Smooth muscle cell of bladder (primary cell): ENCODE results near the gene PRAMEF27. TPM values are rescaled to one million over a fixed set of nuclear protein-coding genes. Genes with fewer than 3 reads are reported as not detected.

Source experiments
- total RNA-seq: library from RNA; depleted of rRNA; stranded (reverse); fragments of >200 nt; gene quantifications from 2 replicates; pipeline ENCODE4 v1.2.3, GENCODE V29; 2014

Gene PRAMEF27
- total RNA-seq: not detected in 2 replicates

DNA sequence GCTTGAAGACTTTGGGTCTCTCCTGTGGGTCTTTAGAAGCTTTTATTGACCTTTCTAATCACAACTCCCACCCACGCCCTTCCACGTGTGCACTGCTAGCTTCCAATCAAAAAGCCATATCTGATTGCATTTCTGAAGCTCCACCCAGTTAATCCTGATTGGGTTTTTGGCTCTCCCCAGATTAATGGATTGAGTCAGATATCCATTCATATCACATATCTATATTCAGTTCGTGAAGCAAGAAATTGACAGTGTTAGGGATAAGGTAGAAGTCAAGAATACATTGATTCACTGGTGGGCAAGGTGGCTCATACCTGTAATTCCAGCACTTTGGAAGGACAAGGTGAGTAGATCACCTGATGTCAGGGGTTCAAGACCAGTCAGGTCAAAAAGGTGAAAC, at the start of gene PRAMEF27:
PRAMEF27 (minus strand) TSS at position 101 of the 400 bp plus-strand sequence. CDS start 2,916 bp downstream, outside the sequence.

GRCh38 chr1:13070474-13070873, 14.1 kb upstream of the PRAMEF27 start, which contains the start of gene PRAMEF25:
PRAMEF25 (plus strand) TSS chr1:13070774; CDS start chr1:13073694, 2,920 bp downstream.

Other genes with a start within 250 kb of the PRAMEF27 start
- gene PRAMEF11, start 225.2 kb downstream of the PRAMEF27 start, total RNA-seq: not detected in 2 replicates
- gene HNRNPCL1, start 207.9 kb downstream of the PRAMEF27 start, total RNA-seq: not detected in 2 replicates
- gene PRAMEF2, start 199.5 kb downstream of the PRAMEF27 start, total RNA-seq: not detected in 2 replicates
- not detected in 2 replicates for gene PRAMEF4, start 170.4 kb downstream of the PRAMEF27 start, total RNA-seq
- gene PRAMEF10, start 158.3 kb downstream of the PRAMEF27 start, total RNA-seq: not detected in 2 replicates
- gene PRAMEF7, start 140.0 kb downstream of the PRAMEF27 start, total RNA-seq: not detected in 2 replicates
- gene PRAMEF6, start 109.0 kb downstream of the PRAMEF27 start, total RNA-seq: not detected in 2 replicates
- gene HNRNPCL3, start 4.2 kb upstream of the PRAMEF27 start, total RNA-seq: not detected in 2 replicates
- not detected in 2 replicates for gene PRAMEF25, start 14.2 kb upstream of the PRAMEF27 start, total RNA-seq
- gene HNRNPCL2, start 60.3 kb upstream of the PRAMEF27 start, total RNA-seq: not detected in 2 replicates
- not detected in 2 replicates for gene PRAMEF26, start 99.4 kb upstream of the PRAMEF27 start, total RNA-seq
- gene HNRNPCL4, start 109.1 kb upstream of the PRAMEF27 start, total RNA-seq: not detected in 2 replicates
- not detected in 2 replicates for gene PRAMEF9, start 115.3 kb upstream of the PRAMEF27 start, total RNA-seq
- not detected in 2 replicates for gene PRAMEF13, start 144.8 kb upstream of the PRAMEF27 start, total RNA-seq
- not detected in 2 replicates for gene PRAMEF18, start 169.6 kb upstream of the PRAMEF27 start, total RNA-seq
- not detected in 2 replicates for gene PRAMEF5, start 197.6 kb upstream of the PRAMEF27 start, total RNA-seq
- not detected in 2 replicates for gene PRAMEF8, start 228.6 kb upstream of the PRAMEF27 start, total RNA-seq
- gene PRAMEF33, start 247.0 kb upstream of the PRAMEF27 start, total RNA-seq: not detected in 2 replicates